NOMO-1 treated with DMSO at 0.1 percent for 48 hours (cell line): ENCODE measurements around the gene PPP1R3C.

Experiments
- DNase-seq: peaks from one replicate; lab custom pipeline; 2025; ENCODE audit not compliant: unreplicated experiment; lab: John Stamatoyannopoulos, UW

PPP1R3C gene

DNA sequence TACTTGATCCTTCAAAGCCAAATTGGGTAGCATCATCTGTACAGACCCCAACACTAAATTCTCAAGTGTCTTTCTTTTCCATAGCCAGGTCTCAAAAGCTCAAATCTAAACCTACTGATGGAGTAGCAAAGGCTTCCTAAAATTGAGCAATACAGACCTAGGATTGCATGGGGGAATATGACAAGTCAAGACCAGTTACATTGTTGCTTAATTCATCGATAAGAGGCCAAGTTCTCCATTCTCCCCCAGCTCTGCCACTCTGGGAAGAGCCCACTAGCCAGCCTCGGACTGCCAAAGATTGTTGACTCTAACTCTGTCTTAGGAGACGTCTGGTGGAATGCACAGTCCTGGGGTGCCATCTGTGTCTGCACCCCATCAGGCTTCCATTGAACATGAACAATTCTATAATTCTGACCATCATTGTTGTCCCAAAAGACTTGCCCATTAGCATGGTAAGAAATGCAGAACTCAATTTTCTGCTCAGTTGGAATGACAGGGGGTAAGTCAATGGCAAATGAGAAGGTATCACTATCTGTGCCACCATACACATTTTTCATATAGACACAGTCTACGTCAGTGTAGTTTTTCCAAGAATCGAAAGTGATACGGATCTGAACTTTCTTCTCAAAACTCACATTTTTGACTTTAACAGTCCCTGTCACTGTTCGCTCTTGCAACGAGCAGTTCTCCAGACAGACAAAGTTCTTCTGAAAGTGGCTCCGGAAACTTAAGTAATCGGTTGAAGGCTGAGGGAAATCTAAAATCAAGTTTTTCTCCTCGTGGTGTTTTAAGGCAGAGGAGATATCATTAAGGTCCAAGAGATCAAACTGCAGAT is 2.9 kb downstream of the PPP1R3C start:
- no peak for DNase-seq

DNA sequence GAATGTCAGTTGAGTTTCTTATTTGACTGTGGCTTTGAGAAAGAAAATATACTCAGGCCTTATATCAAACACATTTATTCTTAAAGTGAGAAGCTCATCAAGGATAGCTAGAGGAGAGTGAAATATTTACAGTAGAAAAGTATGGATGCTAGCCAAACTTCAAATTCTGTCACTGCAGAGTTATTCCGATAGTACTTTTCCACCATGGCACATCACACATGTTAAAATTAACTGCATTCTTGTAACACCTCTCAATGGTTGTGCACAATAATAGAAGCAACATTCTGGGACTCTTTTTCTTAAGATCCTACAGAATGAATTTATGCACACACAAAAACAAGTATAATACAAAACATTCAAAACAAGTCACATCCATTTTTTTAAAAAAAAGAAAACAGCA is 4.5 kb downstream of the PPP1R3C start:
- DNase-seq: no peak

DNA sequence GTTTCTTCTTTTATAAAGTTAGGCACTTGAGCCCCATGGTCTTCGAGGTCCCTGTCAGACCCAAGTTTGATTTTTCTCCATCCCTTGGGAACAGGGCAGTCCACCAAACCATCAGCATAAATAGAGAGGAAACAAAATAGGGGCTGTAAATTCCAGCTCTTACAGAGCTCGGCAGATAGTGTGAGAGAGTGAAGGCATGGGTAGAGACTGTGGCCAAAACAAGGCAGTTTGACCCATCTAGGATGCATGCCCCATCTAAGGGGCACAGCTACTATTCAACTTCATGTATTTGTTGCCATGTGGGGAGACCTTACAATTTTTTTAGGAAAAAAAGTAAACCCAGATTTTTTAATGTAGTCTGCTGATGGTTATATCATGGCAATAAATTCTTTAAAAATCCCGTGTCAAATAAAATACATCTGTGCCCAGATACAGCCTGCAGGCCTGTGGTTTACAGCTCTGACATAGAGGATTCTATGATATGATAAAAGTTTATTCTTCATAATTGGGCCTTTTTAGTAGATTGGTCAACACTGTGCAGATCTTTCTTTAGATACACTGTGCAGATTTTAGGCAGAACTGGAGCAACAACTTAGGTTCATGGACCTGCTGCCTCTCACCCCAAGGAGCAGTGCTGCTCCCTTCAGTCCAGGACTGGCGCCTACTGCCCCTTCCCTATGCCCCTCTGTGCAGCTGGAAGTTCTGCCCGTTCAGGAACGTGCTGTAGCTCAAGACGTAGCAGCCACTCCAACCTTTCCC is 5.3 kb downstream of the PPP1R3C start:
- no peak for DNase-seq

DNA sequence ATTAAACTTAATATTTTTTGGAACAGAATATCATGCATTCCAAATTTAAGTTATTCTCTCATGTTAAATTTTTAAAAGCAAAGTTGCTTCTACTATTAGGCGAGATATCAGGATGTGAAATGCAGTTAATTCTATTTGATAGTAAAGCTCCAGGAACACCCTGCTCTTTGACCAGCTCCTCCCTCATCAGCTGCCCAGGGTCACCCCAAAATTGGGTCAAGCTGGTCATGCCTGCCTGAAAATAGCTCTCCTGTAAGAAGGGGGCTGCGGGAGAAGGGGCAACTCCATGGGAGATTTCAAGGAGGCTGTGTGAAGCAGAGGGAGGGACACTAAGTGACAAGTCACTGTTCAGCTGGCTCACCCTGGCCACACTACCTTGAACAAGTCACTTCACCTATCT is 5.9 kb downstream of the PPP1R3C start:
- DNase-seq: no peak

DNA sequence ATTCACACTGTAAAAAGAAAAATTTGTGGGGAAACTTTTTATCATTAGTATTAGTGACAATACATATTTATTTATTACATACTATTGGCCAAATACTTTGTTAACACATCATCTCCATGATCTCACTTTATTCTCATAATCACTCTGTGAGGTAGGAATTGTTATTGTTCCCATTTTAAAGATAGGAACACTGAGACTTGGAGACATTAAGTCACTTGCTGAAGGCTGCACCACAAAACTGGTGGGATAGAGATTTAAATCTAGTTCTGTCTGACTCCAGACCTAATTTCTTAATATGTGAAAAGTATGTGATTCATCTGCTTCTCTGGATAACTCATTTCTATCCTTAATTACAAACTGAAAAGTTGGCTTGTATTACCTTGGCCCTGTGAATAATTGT is 8.2 kb downstream of the PPP1R3C start:
- no peak for DNase-seq

DNA sequence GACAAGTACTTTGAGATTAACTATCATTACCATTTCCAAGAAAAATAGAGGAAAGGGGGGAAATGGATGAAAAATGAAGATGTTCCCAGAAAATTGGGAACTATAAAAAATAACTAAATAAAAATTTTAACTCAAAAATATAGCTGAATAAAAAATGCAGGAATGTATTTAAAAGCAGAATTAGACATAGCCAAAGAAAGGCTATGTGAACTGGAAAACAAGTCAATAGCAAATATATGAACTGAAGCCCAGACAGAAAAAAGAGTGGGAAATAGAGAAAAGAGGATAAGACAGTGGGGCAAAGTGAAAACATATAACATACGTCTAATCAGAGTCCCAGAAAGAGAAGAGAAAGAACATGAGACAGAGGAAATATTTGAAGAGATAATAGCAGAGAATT is 10.3 kb downstream of the PPP1R3C start:
- DNase-seq: no peak

DNA sequence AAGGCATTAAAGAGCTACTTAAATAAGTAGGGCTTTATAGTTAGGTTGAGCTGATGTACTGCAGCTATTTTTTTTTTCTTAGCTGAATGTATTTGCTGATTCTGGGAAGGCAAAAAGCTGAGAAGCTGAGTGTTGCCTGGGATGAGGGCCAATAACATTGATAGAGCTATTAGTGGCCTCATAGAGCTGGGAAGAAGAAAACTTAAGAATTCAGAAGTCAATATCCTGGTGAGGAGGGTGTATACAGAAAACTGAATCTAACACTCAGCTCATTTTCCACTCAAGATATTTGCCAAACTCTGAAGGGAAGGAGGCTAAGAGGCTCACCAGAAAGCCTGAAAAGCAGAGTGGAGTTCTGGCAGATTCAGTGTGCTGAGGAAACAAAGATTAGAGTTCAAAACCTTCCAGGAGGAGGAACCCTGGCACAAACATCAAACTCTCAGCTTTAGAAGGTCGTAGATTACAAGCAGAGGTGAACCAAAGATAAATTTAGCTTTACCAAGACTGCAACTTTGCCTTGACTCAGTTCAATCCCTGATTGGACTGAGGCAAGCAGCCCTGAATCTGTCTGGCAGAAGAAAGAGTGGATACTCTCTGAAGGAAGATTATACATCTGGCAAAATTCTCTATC is 11.3 kb downstream of the PPP1R3C start:
- DNase-seq: no peak

DNA sequence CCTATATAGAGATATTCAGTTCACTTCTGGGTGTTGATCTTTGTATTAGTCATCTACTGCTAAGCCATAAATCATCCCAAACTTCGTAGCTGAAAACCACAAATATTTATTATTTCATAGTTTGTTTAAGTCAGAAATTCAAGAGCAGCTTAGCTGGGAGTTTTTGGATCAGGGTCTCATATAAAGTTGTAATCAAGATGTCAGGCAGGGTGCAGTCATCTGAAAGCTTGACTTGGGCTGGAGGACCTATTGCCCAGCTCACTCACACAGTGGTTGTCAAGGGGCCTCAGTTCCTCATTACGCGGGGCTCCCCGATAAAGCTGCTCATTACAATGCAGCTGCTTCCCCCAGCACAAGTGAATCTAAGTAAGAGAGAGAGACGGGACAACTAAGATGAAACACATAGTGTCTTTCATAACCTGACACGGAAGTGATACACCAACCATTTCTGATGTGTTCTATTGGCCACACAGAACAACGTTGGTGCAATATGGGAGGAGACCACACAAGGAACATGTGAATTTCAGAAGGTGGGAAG is 15.7 kb downstream of the PPP1R3C start:
- peak; percentile 19 for DNase-seq

DNA sequence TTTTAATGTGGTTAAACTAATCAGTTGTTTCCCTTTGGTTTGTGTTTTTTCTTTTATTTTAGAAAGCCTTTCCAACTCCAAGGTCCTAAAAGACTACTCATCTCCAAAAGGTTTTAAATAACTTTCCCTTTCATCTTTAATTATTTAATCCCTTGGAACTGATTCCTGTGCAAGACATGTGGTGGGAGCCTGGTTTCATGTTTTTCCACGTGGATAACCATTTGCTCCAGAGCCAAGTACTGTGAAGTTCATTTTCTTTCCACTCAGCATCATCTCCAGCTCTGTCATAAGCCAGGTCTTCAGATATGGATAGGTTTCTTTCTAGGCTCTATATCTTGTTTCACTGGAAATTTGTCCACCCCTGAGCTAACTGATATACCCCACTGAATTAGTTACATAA is 16.7 kb downstream of the PPP1R3C start:
- DNase-seq: no peak

DNA sequence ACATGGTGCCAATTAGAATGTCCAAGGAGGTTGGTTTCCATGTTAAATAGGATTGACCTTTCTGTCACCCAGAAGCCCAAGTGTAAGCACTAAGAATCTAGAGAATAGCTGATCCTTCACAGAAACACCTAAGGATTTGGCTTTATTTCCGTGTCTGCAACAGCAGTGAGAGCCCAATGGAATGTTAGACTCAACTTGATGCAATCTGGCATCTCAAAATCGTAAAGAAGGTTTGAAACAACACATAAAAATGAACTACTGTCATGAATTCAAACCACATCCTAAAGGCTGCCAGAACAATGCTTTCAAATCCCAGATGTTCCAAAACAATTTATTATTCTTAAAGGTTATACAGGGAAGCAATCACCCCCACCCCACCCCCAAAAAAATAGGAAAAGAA is 18.6 kb downstream of the PPP1R3C start:
- DNase-seq: no peak

DNA sequence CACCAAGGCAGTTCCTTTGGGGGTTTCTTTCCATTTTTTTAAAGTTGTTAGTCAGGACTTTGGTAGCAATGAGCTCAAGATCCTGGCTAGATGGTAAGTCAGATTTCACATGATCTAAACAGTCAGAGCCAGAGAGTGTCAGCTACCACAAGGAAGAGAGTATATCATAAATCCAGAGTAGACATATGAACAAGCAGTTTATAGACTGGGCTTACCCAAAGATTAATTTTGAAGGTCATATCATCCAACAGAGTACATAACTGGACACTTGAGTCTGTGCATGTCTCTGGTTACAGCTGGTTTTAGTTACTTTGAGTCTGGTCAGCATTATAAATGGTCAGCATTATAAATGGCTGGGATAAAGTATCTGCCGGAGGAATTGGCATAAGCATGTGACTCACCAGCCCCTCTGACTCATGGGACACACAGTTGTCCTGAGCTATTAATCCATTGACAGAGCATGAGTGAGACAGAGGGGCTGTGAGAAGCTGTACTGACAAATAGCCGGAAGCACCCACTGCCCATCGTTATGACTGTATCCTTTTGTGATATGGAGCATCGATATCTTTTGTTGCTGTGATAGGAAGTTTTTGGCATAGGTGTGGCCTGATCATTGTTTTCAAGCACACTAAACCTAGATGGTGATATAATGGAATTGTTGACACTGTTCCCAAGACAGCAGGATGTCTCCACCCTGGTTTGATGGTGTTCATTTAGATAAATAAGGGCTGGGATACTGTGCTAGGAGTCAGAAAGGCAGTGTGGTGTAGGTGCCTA is 19.3 kb downstream of the PPP1R3C start:
- no peak for DNase-seq

DNA sequence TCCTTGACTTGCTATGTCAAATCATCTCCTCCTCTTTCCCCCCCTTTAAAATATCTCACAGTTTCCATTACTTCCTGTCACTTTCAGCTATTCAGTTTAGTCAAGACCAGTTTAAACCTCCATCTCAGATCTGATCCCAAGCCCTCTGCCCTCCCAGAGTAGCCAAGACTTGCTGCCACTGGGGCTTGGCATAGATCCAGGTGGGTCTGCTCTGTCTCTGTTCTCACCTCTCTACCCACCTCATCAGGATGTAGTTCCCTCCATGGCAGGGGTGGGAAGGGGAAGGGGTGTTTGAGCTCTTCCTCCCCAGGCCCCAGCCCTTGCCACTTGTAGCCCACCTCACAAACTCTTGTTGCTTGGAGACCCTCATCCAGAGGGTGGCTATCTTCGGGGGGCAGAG is 22.0 kb downstream of the PPP1R3C start:
- no peak for DNase-seq

DNA sequence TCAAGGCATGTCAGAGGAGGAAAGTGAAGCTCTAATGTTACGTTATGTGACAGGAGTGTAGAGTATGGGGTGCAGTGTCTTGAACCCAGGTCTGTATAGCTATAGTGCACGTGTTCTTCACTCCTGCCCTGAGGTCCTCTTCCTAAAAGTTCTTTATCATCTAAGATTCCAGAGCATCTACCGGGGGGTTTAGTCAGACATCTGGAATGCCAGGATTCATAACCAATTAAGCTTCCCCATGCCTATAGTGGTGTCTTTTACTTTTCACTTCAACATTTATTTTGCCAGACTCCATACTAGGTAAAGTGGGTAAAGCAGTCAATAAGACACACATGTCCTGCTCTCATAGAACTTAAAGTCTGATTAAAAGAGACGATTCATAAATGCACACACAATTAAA is 22.4 kb downstream of the PPP1R3C start:
- no peak for DNase-seq

DNA sequence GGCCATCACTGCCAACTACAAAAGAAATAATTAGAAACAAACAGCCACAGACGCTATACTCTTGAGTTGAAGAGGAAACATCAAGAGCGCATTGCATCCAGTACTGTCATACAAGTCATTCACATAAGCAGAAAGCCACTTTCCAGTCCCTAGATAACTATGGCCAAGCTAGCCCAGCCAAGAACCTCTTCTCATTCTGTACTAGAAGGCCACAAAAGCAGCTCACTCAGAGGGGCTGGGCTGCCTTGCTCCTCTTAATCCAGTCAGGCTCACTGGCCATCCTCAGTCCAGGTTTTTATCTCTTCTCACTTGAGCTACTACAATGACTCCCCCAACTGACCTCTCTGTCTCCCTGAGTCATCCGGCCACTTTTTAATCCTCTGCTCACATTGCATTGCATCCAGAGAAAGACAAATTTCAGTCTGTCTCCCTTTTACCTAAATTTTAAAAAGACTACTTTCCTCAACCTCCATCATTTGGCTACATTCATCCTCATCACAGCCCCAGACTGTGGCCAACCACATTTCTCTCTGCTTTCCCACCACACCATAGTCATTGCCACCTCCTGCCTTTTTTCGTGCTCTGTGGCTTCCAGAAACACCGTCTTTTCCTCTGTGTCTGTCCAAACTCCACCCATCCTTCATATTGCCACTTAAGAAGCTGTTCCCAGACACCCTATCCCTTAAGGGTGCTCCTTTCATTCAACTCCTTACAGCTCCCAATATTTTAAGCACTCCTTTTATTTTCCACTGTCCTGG is 25.0 kb downstream of the PPP1R3C start:
- no peak for DNase-seq

DNA sequence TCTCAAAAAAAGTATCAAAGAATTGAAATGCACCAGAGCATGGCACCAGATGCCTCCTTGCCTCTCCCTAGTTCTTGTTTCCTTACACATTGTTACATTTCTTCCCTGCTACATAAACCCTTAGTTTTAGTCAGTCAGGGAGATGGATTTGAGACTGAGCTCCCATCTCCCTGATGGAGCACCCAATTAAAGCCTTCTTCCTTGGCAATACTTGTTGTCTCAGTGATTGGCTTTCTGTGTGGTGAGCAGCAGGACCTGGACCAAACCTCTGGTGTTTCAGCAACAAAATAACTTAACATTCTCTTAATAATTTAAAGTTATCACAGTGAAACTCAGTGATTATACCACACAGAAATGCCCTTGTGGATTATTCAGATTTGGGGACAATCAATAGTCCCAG is 26.9 kb downstream of the PPP1R3C start:
- DNase-seq: no peak

DNA sequence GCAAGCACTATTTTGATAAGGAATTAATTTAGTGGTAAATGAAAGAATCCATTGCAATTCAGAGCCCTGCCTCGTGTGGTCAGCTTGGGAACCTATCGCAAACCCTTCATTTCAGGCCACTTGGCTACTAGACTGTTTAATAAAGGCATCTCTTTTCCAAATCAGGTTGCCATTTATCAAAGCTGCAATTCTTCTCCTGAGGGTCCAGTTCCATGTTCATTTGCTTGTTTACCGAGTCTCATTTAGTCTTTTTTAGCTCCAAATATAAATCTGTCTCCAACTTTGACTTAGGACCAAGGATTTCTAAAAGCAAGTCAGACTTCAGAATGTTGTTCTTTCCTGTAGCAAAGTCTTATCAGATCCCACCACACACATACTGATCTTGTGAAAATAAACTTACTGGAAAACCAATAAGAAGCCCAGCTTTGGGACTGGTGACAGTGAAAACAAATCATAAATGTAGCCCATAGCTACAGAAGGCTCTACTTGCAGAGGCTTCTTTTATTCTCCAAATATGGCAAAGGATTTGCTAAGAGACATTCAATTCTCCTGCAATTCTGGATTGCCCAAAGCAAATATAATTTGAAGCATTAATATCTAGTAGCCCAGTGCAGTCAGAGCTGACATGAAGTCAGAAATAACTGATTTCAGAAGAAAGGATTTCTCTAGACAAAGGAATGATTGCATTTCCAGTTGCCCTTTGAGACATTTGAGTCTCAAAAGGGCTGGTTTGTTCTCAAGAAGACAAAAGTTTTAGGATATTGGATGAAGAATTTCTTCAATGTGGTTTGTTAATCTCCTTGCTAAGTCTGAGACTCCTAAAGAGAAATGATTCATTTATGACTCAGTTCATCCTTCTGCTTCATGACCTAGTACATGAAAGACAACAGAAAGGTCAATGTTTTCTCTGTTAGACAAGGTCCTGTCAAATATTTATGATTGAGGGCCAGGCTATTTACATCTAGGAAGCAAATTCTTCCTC is 28.0 kb downstream of the PPP1R3C start:
- DNase-seq: no peak

DNA sequence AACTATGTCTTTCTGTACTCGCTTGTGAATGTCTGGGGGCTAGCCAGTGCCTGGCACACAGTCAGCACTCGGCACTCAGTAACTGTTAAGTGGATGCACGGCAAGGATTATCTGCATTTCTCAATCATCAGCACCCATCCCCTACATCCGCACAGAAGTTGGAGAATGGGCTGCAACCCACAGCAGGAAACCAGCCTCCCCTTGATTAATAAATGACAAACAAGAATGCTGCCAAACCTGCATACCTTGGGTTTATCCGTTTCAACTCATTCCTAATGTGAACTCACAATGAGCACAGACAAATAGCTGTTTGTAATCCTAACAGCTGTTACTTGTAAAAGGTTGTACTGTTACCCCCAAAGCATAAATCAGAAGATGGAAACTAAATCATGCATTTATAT is 28.9 kb downstream of the PPP1R3C start:
- no peak for DNase-seq

DNA sequence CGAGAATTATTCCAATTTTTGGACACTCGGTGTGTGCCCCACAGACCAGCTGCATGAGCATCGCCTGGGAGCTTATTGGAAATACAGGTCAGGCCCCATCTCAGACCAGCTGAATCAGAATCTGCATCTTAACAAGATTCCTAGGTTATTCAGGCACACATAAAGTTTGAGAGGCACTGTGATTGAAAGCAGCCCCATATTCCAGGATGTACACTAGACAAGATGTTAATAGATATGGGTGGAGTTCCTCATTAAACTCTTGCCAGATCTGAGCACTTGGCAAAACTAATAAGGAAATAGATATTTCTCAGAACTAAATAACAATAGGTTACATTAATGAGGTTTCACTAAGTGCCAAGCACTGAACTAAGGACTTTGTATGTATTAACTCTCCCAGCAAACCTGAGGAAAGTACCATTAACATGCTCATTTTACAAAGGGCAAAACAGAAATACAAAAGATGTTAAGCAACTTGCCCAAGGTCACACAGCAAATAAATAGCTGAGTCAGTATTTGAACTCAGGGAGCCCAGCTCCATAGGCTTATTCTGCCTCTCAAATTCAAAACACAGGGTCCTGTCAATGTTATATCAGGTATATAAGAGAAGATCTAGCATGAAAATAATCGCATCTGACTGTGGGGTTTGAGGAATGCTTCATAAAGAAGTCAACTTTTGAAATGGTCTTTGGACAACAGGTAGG is 29.9 kb downstream of the PPP1R3C start:
- no peak for DNase-seq

DNA sequence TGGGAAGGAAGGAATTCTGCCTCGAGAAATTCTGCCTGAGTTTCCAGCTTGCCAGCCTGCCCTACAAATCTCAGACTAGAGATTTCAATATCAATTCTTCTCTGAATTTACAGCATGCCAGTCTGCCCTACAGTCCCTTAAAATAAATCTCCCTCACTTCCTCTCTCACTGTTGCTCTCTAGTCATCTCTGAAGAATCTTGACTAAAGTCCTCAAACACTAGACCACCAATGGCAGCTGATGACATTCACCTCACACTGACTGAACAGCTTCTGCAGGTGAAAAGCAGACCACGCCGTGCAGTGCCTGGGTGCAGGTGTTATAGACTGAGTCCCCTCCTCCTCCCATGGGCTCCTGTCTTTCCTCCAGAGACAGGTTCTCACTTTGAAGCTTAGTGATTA is 30.4 kb downstream of the PPP1R3C start:
- no peak for DNase-seq
